PFSK-1 (cell line): Measurements from ENCODE around the gene CABLES2.

Source experiments
- POLR2AphosphoS5 ChIP-seq: IDR thresholded peaks from 2 replicates; pipeline ENCODE4 v1.6.1; 2012; ENCODE audit warnings: low read depth, mild to moderate bottlenecking, control low read depth, low read length, moderate library complexity
- REST ChIP-seq, 2 experiments: IDR thresholded peaks; 2 replicates each; pipeline versions ENCODE4 v1.6.1 to v1.8.0; 2011 to 2012; ENCODE audit warnings: low read depth in 2 of 2, low read length in 2 of 2, control low read depth in 1 of 2, inconsistent platforms in 1 of 2, mild to moderate bottlenecking in 1 of 2, moderate library complexity in 1 of 2; ENCODE audit not compliant: insufficient read depth in 1 of 2
- TAF1 ChIP-seq: IDR thresholded peaks from 2 replicates; pipeline ENCODE4 v1.6.1; 2012; ENCODE audit warnings: low read length, control low read depth, borderline replicate concordance; ENCODE audit not compliant: insufficient read depth

- 0 out of 4 replicates have a peak, but pooled peaks of 1 of the 2 experiments have one; percentile 20 for TF ChIP-seq REST (IDR thresholded peaks at IDR 0.05; ENCODE audit: insufficient read depth in 1 of 2, low read depth in 2 of 2, low read length in 2 of 2)
- no peak; the same call in 1 of the 2 replicates for TF ChIP-seq POLR2AphosphoS5
- no peak for TF ChIP-seq TAF1
These were observed 24.5 kb downstream of the CABLES2 start for GRCh38 chr20:62382306-62383198.
